ENCODE measurements around the gene EGF.

- TF ChIP-seq YY1 (IDR thresholded peaks at IDR 0.05; ENCODE audit: insufficient read depth, insufficient read length) (no peak), ZNF274 (IDR thresholded peaks at IDR 0.05; ENCODE audit: low read depth, low read length) (no peak)
Observed at GRCh38 chr4:110025718-110026117, 113.0 kb downstream of the EGF start.
